HG02840 (cell line): ENCODE measurements around the gene FBN3.
"Not testable (repeated sequence)": the region's sequence is repeated elsewhere in the genome, so short reads cannot be mapped to it uniquely, and the experiment has no call there.

Source experiments
- ATAC-seq: cut with Tn5 transposase; IDR thresholded peaks from one replicate; pipeline ENCODE4 v1.9.1; 2021; ENCODE audit warnings: mild to moderate bottlenecking, moderate library complexity, moderate number of reproducible peaks; ENCODE audit not compliant: unreplicated experiment, low FRiP score

Gene FBN3

DNA sequence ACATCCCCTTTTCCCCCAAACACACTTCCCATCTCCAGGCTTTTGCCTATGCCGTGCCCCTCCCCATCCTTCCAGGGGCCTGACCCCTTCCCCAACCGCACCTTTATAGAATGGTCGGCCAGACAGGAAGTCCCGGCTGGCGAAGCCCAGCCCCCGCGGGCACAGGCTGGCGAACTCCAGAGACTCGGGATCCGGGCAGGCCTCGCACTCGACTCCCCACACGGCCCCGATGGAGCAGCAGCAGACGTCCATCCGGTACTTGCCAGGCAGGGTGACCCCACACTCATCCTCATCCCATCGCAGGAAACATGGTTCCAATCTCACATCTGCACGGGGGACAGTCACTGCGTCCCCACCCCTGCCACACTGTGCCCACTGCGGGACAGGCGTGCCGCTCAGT lies 25.7 kb downstream of the FBN3 start:
- no peak for ATAC-seq

- ATAC-seq = no peak
Observed at GRCh38 chr19:8120636-8121480, 28.5 kb downstream of the FBN3 start.

GRCh38 chr19:8117991-8118390 lies 31.4 kb downstream of the FBN3 start:
- ATAC-seq = no peak

DNA sequence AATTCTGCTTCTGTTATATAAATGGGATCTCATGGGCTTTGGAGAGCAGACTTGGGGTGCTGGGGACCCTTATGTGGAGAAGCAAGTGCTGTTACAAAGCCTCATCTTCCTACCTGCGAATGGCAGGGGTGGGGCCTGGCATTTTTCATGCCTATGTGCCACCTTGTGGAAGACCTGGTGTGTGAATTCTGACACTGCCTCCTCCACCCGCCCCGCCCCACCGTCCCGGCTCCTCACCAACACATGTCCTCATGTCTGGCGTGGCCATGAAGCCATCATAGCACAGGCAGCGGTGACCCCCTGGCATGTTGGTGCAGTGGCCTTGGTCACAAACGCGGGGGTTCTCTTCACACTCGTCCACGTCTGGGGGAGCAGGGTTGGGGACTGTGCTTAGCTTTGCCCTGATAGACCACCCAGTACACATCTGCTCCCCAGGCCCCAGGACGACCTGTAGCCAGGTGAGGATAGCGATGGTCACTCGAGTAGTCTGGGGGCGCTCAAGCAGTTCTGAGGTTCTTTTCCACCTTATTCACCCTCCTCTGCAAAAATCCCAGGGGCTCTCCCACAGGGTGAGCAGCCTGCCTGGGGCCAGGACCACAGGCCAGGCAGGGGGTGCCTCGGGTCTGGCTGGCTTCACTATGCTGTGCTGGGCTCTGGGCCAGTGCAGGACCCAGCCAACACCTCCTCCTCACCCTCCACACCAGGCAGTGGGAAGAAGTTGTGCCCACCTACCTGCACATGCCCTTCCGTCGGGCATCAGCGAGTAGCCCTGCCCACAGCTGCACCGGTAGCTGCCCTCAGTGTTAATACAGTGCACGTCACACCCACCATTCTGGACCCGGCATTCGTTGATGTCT lies 32.7 kb downstream of the FBN3 start:
- no peak for ATAC-seq

GRCh38 chr19:8115805-8116396 lies 33.5 kb downstream of the FBN3 start:
- no peak for ATAC-seq

GRCh38 chr19:8113017-8113416 lies 36.4 kb downstream of the FBN3 start:
- ATAC-seq = no peak

GRCh38 chr19:8111376-8111775 lies 38.0 kb downstream of the FBN3 start:
- no peak for ATAC-seq

DNA sequence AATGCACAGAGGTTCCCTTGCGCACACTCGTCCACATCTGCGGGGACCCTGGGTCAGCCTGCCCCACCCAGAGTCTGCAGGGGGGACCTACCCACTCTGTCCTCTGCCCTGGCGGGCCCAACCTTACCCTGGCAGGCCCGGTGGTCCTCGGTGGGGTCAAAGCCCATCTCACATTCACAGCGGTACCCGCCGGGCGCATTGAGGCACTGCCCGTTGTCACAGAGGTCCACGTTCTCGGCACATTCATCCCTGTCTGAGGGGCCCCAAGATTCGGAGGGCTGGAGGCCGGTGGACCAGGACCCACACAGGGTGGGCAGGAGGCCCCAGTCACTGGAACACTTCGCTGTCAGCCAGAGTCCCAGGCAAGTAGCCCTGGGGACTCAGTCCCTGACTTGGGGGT lies 38.5 kb downstream of the FBN3 start:
- ATAC-seq = no peak

- no peak for ATAC-seq
Observed at GRCh38 chr19:8109890-8110662, 39.3 kb downstream of the FBN3 start.

- ATAC-seq = no peak
Observed at GRCh38 chr19:8109455-8109854, 39.9 kb downstream of the FBN3 start.

DNA sequence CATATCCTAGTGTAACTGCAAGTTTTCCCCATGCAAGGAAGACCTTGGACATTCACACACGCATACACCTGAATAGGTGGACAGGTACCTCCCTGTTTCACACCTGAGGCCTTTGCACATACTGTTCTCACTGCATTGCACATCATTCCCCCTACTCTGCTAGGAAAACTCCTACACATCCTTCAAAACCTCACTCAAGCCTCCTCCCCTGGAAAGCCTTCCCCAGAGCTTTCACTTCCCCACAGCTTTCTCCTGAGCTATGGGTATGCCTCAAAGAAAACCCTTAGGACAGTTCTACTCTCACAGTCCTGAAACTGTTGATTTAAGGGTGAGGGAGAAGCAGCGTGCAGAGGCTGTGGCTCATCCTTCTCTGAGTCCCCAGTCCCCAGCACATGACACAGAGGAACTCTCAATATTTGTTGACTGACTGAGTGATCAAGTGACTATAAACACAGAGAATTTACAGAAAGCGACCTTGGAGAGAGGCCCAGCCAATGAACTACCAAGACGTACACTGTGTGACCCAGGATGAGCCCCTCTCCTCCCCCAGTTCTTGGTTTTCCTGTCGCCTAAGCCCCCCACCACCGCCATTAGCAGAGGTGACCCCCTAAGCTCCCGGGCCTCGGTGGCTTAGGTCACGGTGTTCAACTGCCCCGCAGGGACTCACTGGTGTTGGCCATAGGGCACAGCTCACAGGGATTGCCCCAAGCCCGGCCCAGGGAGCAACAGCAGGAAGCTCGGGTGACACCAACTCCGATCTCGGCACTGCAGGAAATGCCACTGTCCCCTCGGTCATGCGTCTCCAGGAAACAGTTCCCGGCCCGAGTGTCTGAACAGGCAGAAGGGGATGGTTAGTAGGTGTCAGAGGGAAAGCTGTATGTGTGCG lies 40.6 kb downstream of the FBN3 start:
- no peak for ATAC-seq

GRCh38 chr19:8107301-8107903 lies 42.0 kb downstream of the FBN3 start:
- ATAC-seq = no peak

- no peak for ATAC-seq
Observed at GRCh38 chr19:8105471-8105870, 43.9 kb downstream of the FBN3 start.

- ATAC-seq = not testable (repeated sequence)
Observed at GRCh38 chr19:8101910-8102309, 47.5 kb downstream of the FBN3 start.

DNA sequence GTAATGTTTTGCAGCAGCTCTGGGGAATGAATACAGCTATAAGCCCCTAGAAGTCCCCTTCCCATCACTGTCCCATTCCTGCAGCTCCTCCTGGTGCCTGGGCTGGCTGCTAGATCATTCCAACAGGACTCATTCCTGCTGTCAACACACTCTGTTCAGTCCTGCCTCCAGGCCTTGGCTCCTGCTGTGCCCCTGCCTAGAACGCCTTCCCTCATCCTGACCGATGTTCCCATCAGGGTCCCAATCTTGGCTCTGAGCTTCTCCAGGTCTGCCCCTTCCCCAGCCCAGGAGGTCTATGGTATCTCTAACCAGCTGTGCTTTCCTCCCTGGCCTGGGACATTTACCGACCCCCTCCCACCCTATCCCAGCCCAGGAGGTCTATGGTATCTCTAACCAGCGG lies 48.1 kb downstream of the FBN3 start:
- ATAC-seq = no peak

GRCh38 chr19:8097681-8098567 lies 51.5 kb downstream of the FBN3 start:
- no peak for ATAC-seq

- ATAC-seq = no peak
Observed at GRCh38 chr19:8097198-8097597, 52.2 kb downstream of the FBN3 start.

GRCh38 chr19:8096071-8096470 lies 53.3 kb downstream of the FBN3 start:
- ATAC-seq = no peak
